ENCODE measurements around the gene GAS2L3. TPM values are rescaled to one million over a fixed set of nuclear protein-coding genes. Genes with fewer than 3 reads are reported as not detected.

The GAS2L3 gene
- total and polyA plus RNA-seq, 8 donors = 0.56 to 5.5 (median 0.81) TPM

DNA sequence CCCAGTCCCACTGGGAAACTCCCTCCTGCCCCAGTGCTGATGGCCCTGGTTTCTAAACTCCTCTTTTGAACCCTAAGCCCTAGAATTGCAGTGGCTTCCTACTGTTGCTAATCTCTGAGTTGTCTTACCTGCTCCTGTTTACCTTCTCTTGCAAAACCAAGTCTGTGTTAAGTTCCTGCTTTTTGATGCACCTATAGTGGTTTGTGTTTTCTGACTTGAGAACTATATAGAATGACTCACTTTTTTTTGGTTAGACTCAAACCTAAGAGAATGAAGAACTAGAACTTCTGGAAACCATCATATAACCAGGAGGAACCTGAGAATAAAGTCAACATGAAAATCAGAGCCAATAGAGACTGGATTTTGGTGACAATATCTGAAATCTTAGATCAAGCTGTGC is 5.5 kb upstream of the GAS2L3 start:
- DNase-seq = no peak
- H3K36me3 ChIP-seq = peaks cover 0 to 4% (median 0%) of the 10 kb centered on the region in 3 donors
- ATAC-seq = no peak
- no peaks in the 10 kb centered on the region for H3K4me1 ChIP-seq
- intact Hi-C loops (cut with DNase I) = no loop called here
- no peak overlapping the region for H3K4me3 ChIP-seq
- TF ChIP-seq, protein P1, sequence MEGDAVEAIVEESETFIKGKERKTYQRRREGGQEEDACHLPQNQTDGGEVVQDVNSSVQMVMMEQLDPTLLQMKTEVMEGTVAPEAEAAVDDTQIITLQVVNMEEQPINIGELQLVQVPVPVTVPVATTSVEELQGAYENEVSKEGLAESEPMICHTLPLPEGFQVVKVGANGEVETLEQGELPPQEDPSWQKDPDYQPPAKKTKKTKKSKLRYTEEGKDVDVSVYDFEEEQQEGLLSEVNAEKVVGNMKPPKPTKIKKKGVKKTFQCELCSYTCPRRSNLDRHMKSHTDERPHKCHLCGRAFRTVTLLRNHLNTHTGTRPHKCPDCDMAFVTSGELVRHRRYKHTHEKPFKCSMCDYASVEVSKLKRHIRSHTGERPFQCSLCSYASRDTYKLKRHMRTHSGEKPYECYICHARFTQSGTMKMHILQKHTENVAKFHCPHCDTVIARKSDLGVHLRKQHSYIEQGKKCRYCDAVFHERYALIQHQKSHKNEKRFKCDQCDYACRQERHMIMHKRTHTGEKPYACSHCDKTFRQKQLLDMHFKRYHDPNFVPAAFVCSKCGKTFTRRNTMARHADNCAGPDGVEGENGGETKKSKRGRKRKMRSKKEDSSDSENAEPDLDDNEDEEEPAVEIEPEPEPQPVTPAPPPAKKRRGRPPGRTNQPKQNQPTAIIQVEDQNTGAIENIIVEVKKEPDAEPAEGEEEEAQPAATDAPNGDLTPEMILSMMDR (IDR thresholded peaks at IDR 0.05) = no peak
- no peaks in the 10 kb centered on the region for H3K27me3 ChIP-seq
- no peak for FAIRE-seq
- no peak overlapping the region for H3K27ac ChIP-seq
- no peaks in the 10 kb centered on the region for H3K9me3 ChIP-seq

DNA sequence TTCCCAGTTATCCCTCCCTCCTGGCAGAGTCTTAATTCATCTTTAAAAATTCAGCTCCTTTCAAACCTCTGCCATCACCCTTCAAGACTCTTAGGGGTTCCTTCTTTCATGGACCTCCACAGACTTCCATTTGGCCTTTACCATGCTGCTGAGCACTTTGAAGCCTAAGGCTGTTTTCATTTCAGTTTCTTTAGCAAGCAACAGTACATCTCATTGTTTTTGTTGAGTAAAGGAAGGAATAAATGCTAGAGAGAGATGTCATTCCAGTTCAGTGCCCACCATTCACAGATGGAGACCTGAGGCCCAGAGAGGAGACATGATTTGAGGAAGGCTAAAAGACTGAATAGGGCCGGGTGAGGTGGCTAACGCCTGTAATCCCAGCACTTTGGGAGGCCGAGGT is 1.3 kb upstream of the GAS2L3 start:
- intact Hi-C loops (cut with DNase I) = no loop called here
- Histone ChIP-seq H3K27ac (no peak overlapping the region), H3K9me3 (no peaks in the 10 kb centered on the region), H3K4me3 (no peak overlapping the region), H3K27me3 (peaks cover 0 to 4% (median 0%) of the 10 kb centered on the region in 4 donors), H3K36me3 (no peaks in the 10 kb centered on the region), H3K4me1 (peaks cover 0 to 9% (median 5%) of the 10 kb centered on the region in 3 donors)
- no peak for FAIRE-seq
- no peak for ATAC-seq
- WGBS, 2 donors = 97% methylated on average over 3 of the region's 3 CpGs
- TF ChIP-seq, protein P1 (IDR thresholded peaks at IDR 0.05) = no peak
- no peak for DNase-seq

DNA sequence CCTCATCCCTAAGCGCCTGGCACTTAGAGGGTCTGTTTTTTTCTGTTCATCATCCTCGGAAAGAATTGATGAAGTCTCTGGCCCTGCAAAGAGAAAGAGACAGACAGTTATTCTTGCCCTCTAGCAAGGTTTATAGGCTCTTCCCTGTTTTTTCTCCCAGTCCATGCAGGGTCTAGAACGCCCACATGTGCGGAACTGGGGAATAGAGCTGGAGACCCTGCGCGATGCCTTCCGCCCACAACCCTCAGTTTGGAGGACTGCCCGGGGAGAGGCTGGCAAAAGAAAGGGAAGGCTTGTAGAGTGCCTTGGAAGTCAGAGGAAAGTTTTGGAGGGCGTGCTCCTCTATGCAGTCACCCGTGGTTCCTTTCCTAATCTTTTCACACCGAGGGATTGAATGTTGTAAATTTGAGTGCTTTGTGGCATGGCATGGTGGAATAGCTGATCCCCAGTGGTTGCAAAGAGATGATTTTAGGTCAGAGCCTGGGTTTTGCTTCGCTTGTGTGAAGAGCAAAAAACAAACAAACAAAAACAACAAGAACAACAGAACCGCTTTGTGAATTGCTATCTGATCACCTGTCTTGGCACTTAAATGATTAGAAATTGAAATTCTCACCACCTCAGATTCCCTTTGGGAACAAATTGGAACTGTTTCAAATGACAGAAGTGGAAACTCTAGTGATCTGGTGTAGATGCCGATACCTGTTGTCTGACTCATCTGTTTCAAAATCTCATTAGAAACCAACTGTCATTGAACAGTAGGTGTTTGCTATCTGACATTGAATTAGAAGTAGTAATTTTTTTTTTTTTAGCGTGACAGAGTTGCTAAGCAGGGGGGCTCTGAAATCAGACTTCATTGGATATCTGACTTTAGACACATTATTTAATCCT is 947 bp downstream of the GAS2L3 start:
- Histone ChIP-seq H3K4me3 (peak overlapping the region; percentile 64 to 77 (median 70)), H3K27ac (peak overlapping the region in 2 of 4 donors; percentile 69 to 71), H3K27me3 (peaks cover 0 to 4% (median 0%) of the 10 kb centered on the region in 4 donors), H3K9me3 (no peaks in the 10 kb centered on the region), H3K4me1 (peaks cover 0 to 9% (median 5%) of the 10 kb centered on the region in 3 donors), H3K36me3 (no peaks in the 10 kb centered on the region)
- ATAC-seq = peak; percentile 17 to 43 (median 24)
- DNase-seq = no peak
- 5 to 6% methylated on average over 15 of the region's 15 CpGs for WGBS, 2 donors
- FAIRE-seq = no peak
- intact Hi-C loops (cut with DNase I) = no loop called here
- TF ChIP-seq, protein P1 (IDR thresholded peaks at IDR 0.05) = no peak

DNA sequence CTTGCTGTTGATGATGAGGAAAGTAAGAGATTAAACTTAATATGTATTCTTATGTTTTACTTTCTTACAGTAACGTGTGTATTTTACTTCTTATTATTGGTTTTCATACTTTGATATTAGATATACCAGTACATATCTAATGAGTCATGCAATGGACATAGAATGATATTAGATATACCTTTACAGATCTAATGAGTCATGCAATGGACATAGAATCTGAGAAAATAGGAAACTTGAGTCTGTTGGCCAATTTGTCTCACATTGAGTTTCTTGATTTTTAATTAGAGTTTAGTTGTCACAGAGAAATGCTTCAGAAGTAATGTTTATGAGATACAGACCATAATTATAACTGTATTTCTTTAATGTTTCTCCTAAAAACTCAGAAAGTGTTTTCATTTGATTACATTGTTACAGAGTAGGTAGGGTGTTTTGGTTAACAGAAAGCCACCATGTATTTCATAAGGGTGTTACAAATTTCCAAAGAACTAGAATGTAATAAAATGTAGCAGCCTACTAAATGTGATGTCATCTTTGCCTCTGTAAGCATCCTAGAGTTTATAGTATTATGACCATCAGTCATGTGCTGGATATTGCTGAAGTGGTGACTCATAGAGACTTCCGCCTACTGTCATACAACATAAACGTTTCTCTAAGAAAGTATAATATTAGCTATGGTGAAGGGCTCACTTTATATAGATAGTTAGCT is 3.0 kb downstream of the GAS2L3 start:
- H3K27ac ChIP-seq = no peak overlapping the region
- ATAC-seq = no peak

More for the DNA sequence above, 3.0 kb downstream of the GAS2L3 start:
- Histone ChIP-seq H3K4me1 (peaks cover 0 to 9% (median 5%) of the 10 kb centered on the region in 3 donors), H3K4me3 (no peak overlapping the region), H3K9me3 (no peaks in the 10 kb centered on the region), H3K36me3 (no peaks in the 10 kb centered on the region), H3K27me3 (peaks cover 0 to 4% (median 0%) of the 10 kb centered on the region in 4 donors)
- intact Hi-C loops (cut with DNase I) = no loop called here
- FAIRE-seq (peak; percentile 87), DNase-seq (no peak)
- 70 to 81% methylated on average over 3 of the region's 3 CpGs for WGBS, 2 donors
- TF ChIP-seq, protein P1 (IDR thresholded peaks at IDR 0.05) = no peak
